SK-N-SH (cell line): ENCODE data around the gene CAPN5.

Experiments
- EZH2phosphoT487 ChIP-seq: fragments of 200-600 bp; sonication (generic); IDR thresholded peaks from 2 replicates; pipeline ENCODE4 v1.6.1; 2017; ENCODE audit warnings: low read depth, mixed run types, mild to moderate bottlenecking, antibody characterized with exemption, moderate library complexity, borderline replicate concordance
- FOSL2 ChIP-seq: IDR thresholded peaks from 2 replicates; pipeline ENCODE4 v1.4.0; 2012; ENCODE audit warnings: low read depth, mild to moderate bottlenecking, moderate library complexity, borderline replicate concordance
- FOXJ3 ChIP-seq: sonication (generic); formaldehyde crosslinking; IDR thresholded peaks from 2 replicates; pipeline ENCODE4 v1.5.1; 2020; ENCODE audit warnings: mild to moderate bottlenecking, missing genetic modification reagents
- POLR2AphosphoS5 ChIP-seq: IDR thresholded peaks from 2 replicates; pipeline ENCODE4 v1.6.1; 2012; ENCODE audit warnings: low read depth, low read length
- RCOR1 ChIP-seq: fragments of 150-350 bp; IDR thresholded peaks from 2 replicates; pipeline ENCODE4 v1.6.1; 2017; ENCODE audit warnings: antibody characterized with exemption, low read length
- YY1 ChIP-seq: IDR thresholded peaks from 2 replicates; pipeline ENCODE4 v1.4.0; 2012; ENCODE audit warnings: low read depth, mild to moderate bottlenecking
- TF ChIP-seq, protein P1 (sequence below): fragments of 200-600 bp; sonication (generic); IDR thresholded peaks from 2 replicates; pipeline ENCODE4 v1.6.1; 2017; ENCODE audit warnings: antibody characterized with exemption, mild to moderate bottlenecking, moderate library complexity
- TF ChIP-seq, protein P2 (sequence below): IDR thresholded peaks from 2 replicates; pipeline ENCODE4 v1.4.0; 2012; ENCODE audit warnings: low read depth, borderline replicate concordance

DNA sequence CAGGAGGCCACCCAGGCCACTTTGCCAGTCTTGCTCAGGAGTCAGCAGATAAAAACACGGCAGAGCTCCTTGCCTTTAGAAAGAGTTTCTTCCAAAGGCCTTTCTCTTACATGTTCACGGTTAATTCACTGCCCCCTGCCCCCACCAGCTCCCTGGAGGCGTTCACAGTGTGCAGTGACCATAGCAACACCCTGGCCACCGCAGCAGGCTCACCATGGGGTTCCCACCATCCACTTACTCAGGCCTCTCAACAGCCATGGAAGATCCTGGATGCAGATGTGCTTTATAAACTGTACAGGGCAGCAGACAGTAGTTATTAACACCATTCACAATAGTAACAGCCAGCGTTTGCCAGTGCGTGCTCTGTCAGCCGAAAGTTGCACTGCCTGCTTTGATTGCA, 50.7 kb downstream of the CAPN5 start:
- TF ChIP-seq FOSL2, result no peak
- TF ChIP-seq, protein P1, sequence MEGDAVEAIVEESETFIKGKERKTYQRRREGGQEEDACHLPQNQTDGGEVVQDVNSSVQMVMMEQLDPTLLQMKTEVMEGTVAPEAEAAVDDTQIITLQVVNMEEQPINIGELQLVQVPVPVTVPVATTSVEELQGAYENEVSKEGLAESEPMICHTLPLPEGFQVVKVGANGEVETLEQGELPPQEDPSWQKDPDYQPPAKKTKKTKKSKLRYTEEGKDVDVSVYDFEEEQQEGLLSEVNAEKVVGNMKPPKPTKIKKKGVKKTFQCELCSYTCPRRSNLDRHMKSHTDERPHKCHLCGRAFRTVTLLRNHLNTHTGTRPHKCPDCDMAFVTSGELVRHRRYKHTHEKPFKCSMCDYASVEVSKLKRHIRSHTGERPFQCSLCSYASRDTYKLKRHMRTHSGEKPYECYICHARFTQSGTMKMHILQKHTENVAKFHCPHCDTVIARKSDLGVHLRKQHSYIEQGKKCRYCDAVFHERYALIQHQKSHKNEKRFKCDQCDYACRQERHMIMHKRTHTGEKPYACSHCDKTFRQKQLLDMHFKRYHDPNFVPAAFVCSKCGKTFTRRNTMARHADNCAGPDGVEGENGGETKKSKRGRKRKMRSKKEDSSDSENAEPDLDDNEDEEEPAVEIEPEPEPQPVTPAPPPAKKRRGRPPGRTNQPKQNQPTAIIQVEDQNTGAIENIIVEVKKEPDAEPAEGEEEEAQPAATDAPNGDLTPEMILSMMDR, result no peak
- TF ChIP-seq EZH2phosphoT487, result no peak
- no peak for TF ChIP-seq YY1
- no peak for TF ChIP-seq RCOR1
- TF ChIP-seq FOXJ3 (CRISPR knock-in tag), result no peak
- TF ChIP-seq, protein P2, sequence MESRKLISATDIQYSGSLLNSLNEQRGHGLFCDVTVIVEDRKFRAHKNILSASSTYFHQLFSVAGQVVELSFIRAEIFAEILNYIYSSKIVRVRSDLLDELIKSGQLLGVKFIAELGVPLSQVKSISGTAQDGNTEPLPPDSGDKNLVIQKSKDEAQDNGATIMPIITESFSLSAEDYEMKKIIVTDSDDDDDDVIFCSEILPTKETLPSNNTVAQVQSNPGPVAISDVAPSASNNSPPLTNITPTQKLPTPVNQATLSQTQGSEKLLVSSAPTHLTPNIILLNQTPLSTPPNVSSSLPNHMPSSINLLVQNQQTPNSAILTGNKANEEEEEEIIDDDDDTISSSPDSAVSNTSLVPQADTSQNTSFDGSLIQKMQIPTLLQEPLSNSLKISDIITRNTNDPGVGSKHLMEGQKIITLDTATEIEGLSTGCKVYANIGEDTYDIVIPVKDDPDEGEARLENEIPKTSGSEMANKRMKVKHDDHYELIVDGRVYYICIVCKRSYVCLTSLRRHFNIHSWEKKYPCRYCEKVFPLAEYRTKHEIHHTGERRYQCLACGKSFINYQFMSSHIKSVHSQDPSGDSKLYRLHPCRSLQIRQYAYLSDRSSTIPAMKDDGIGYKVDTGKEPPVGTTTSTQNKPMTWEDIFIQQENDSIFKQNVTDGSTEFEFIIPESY, result no peak
- TF ChIP-seq POLR2AphosphoS5, result no peak
